HG03175 (cell line): ENCODE results near the gene ZSCAN22.
A peak's percentile ranks its signal among the peaks of the same experiment; 100 is the strongest.
"Not testable (repeated sequence)": the region's sequence is repeated elsewhere in the genome, so short reads cannot be mapped to it uniquely, and the experiment has no call there.

Experiments used
- ATAC-seq: cut with Tn5 transposase; IDR thresholded peaks from one replicate; pipeline ENCODE4 v1.9.1; 2021; ENCODE audit warnings: mild to moderate bottlenecking, moderate library complexity; ENCODE audit not compliant: unreplicated experiment

The ZSCAN22 gene

GRCh38 chr19:58368561-58369360, 42.0 kb downstream of the ZSCAN22 start:
- ATAC-seq: no peak

- no peak for ATAC-seq
These were observed 45.7 kb downstream of the ZSCAN22 start for GRCh38 chr19:58372311-58373133.

GRCh38 chr19:58374200-58374599, 47.4 kb downstream of the ZSCAN22 start:
- ATAC-seq: no peak

GRCh38 chr19:58376724-58377123, 49.9 kb downstream of the ZSCAN22 start:
- ATAC-seq: not testable (repeated sequence)

GRCh38 chr19:58379246-58379645, 52.5 kb downstream of the ZSCAN22 start:
- no peak for ATAC-seq

GRCh38 chr19:58380037-58380661, 53.4 kb downstream of the ZSCAN22 start:
- no peak for ATAC-seq

GRCh38 chr19:58380662-58381459, 54.1 kb downstream of the ZSCAN22 start, which contains the start of gene ZNF837:
Gene ZNF837, minus strand, starts transcription at chr19:58381030. Its CDS starts 11,698 bp downstream, at chr19:58369332.
- ATAC-seq: peak; percentile 84

GRCh38 chr19:58381460-58382212, 54.8 kb downstream of the ZSCAN22 start:
- ATAC-seq: no peak

GRCh38 chr19:58382997-58383603, 56.3 kb downstream of the ZSCAN22 start:
- ATAC-seq: no peak

GRCh38 chr19:58385313-58385890, 58.6 kb downstream of the ZSCAN22 start:
- no peak for ATAC-seq

- peak; percentile 11 for ATAC-seq
These were observed 59.2 kb downstream of the ZSCAN22 start for GRCh38 chr19:58385891-58386575.

GRCh38 chr19:58386576-58387337, 60.0 kb downstream of the ZSCAN22 start, which contains the start of gene RPS5:
Gene RPS5, plus strand, starts transcription at chr19:58387269. Its CDS starts 869 bp downstream, at chr19:58388138.
- ATAC-seq: peak; percentile 90

GRCh38 chr19:58387338-58388174, 60.8 kb downstream of the ZSCAN22 start:
- no peak for ATAC-seq

- no peak for ATAC-seq
These were observed 61.4 kb downstream of the ZSCAN22 start for GRCh38 chr19:58388175-58388526.
